Peyer's patch (tissue), 4 donors: ENCODE measurements around the gene SERPINB12.

Experiments used
- POLR2A ChIP-seq, 2 donors: fragments of 450-650 bp; IDR thresholded peaks; one replicate each; pipeline ENCODE4 v1.5.1; 2017; ENCODE audit warnings: antibody characterized with exemption in 2 of 2, mild to moderate bottlenecking in 2 of 2, moderate library complexity in 2 of 2
- TF ChIP-seq, protein P1 (sequence below), 6 experiments: fragments of 450-650 bp in 4 of 6; fragments of 200-600 bp in 2 of 6; sonication (generic) in 1 of 6; IDR thresholded peaks; one replicate each; pipeline ENCODE4 v1.5.1; 2017 to 2019; ENCODE audit warnings: antibody characterized with exemption in 6 of 6, mild to moderate bottlenecking in 3 of 6, moderate library complexity in 1 of 6

DNA sequence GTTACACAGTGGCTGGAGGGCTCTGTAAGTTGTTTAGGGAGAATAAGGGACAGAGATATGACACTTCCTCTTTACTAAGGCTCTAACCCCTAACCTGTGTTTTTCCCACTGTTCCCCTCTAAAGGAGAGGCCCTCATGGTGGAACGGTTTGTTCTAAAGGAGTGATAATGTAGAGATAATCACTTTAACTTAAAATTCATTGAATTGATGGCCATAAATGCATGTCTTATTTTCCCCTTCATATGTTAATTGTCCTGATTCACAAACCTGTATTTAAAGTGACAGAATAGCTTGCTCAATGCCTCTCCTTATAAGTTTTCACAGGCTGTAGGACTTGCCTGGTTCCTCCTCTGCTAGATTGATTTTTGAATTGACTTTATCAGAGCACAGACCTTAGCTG lies at the start of gene SERPINB12:
- TF ChIP-seq, protein P1, sequence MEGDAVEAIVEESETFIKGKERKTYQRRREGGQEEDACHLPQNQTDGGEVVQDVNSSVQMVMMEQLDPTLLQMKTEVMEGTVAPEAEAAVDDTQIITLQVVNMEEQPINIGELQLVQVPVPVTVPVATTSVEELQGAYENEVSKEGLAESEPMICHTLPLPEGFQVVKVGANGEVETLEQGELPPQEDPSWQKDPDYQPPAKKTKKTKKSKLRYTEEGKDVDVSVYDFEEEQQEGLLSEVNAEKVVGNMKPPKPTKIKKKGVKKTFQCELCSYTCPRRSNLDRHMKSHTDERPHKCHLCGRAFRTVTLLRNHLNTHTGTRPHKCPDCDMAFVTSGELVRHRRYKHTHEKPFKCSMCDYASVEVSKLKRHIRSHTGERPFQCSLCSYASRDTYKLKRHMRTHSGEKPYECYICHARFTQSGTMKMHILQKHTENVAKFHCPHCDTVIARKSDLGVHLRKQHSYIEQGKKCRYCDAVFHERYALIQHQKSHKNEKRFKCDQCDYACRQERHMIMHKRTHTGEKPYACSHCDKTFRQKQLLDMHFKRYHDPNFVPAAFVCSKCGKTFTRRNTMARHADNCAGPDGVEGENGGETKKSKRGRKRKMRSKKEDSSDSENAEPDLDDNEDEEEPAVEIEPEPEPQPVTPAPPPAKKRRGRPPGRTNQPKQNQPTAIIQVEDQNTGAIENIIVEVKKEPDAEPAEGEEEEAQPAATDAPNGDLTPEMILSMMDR (IDR thresholded peaks at IDR 0.05) = no peak
- TF ChIP-seq POLR2A (IDR thresholded peaks at IDR 0.05) = no peak
